HTERT RPE-1 (cell line): ENCODE results near the gene PDE5A.
"Not testable (repeated sequence)": the region's sequence is repeated elsewhere in the genome, so short reads cannot be mapped to it uniquely, and the experiment has no call there.

Experiments
- in situ Hi-C: fragments of 300-500 bp; cut with MboI; formaldehyde crosslinking; loops from 4 replicates; pipeline ENCODE4 v1.14.3; 2020; ENCODE audit warnings: low sequenced_read_pairs

The PDE5A gene

GRCh38 chr4:119646347-119647071 lies 17.9 kb upstream of the PDE5A start:
- in situ Hi-C loops, result no loop called here

- in situ Hi-C loops, result no loop called here
Observed at GRCh38 chr4:119643306-119644042, 14.9 kb upstream of the PDE5A start.

GRCh38 chr4:119641765-119642164 lies 13.2 kb upstream of the PDE5A start:
- in situ Hi-C loops, result no loop called here

- in situ Hi-C loops, result no loop called here
Observed at GRCh38 chr4:119638359-119638758, 9.8 kb upstream of the PDE5A start.

GRCh38 chr4:119636851-119637250 lies 8.2 kb upstream of the PDE5A start:
- in situ Hi-C loops, result not testable (repeated sequence)

GRCh38 chr4:119632216-119632615 lies 3.6 kb upstream of the PDE5A start:
- in situ Hi-C loops, result no loop called here

GRCh38 chr4:119629142-119629471 lies 503 bp upstream of the PDE5A start:
- in situ Hi-C loops, result no loop called here

- in situ Hi-C loops, result no loop called here
Observed at GRCh38 chr4:119627267-119628255, 1.0 kb downstream of the PDE5A start.

- in situ Hi-C loops, result no loop called here
Observed at GRCh38 chr4:119626943-119627266, 1.7 kb downstream of the PDE5A start.

GRCh38 chr4:119626420-119626819 lies 2.2 kb downstream of the PDE5A start:
- in situ Hi-C loops, result no loop called here

- in situ Hi-C loops, result no loop called here
Observed at GRCh38 chr4:119625761-119626160, 2.8 kb downstream of the PDE5A start.

- in situ Hi-C loops, result no loop called here
Observed at GRCh38 chr4:119624356-119624755, 4.2 kb downstream of the PDE5A start.

- in situ Hi-C loops, result no loop called here
Observed at GRCh38 chr4:119623025-119623424, 5.6 kb downstream of the PDE5A start.

- in situ Hi-C loops, result no loop called here
Observed at GRCh38 chr4:119615068-119615719, 13.4 kb downstream of the PDE5A start.

GRCh38 chr4:119604266-119604665 lies 24.3 kb downstream of the PDE5A start:
- in situ Hi-C loops, result no loop called here

GRCh38 chr4:119602366-119602765 lies 26.2 kb downstream of the PDE5A start:
- in situ Hi-C loops, result no loop called here

GRCh38 chr4:119598521-119598920 lies 30.1 kb downstream of the PDE5A start:
- in situ Hi-C loops, result no loop called here

- in situ Hi-C loops, result no loop called here
Observed at GRCh38 chr4:119597377-119597776, 31.2 kb downstream of the PDE5A start.

- in situ Hi-C loops, result no loop called here
Observed at GRCh38 chr4:119593698-119594097, 34.9 kb downstream of the PDE5A start.

GRCh38 chr4:119592830-119593229 lies 35.8 kb downstream of the PDE5A start:
- in situ Hi-C loops, result no loop called here

GRCh38 chr4:119589165-119589564 lies 39.4 kb downstream of the PDE5A start:
- in situ Hi-C loops, result no loop called here
